ENCODE measurements around the gene RBPJL. TPM values are rescaled to one million over a fixed set of nuclear protein-coding genes. Genes with fewer than 3 reads are reported as not detected.
"Not testable (repeated sequence)": the region's sequence is repeated elsewhere in the genome, so short reads cannot be mapped to it uniquely, and the experiment has no call there.

Gene RBPJL
- total RNA-seq, 1 donor from 2014 or later: not detected

- Mint-ChIP-seq H3K4me1 (peaks cover 61% of the 10 kb centered on the region), H3K27ac (peak overlapping the region; percentile 76), H3K4me3 (peak overlapping the region; percentile 92), H3K36me3 (ENCODE audit: low read depth) (peaks cover 37% of the 10 kb centered on the region), H3K9me3 (no peaks in the 10 kb centered on the region), H3K27me3 (no peaks in the 10 kb centered on the region)
- DNase-seq: no peak
- intact Hi-C loops (cut with micrococcal nuclease): no loop called here
Measured at GRCh38 chr20:45346851-45347250, 40.2 kb downstream of the RBPJL start.

- intact Hi-C loops (cut with micrococcal nuclease): no loop called here
- no peaks in the 10 kb centered on the region for H3K9me3 Mint-ChIP-seq
- DNase-seq: no peak
- peak overlapping the region; percentile 86 for H3K27ac Mint-ChIP-seq
- peaks cover 35% of the 10 kb centered on the region for H3K36me3 Mint-ChIP-seq (ENCODE audit: low read depth)
- H3K4me1 Mint-ChIP-seq: peaks cover 57% of the 10 kb centered on the region
- no peaks in the 10 kb centered on the region for H3K27me3 Mint-ChIP-seq
- H3K4me3 Mint-ChIP-seq: peak overlapping the region; percentile 92
Measured at GRCh38 chr20:45347297-45347935, 40.8 kb downstream of the RBPJL start.

- peak; percentile 91 for DNase-seq
- no peaks in the 10 kb centered on the region for H3K9me3 Mint-ChIP-seq
- intact Hi-C loops (cut with micrococcal nuclease): loop anchor here (1.0 kb wide), 1 partner anchor 15 kb away; the partner anchor contains the start of gene SYS1
- H3K27me3 Mint-ChIP-seq: no peaks in the 10 kb centered on the region
- H3K4me1 Mint-ChIP-seq: peaks cover 55% of the 10 kb centered on the region
- H3K4me3 Mint-ChIP-seq: peak within 1 kb of the TSS; percentile 92
- H3K27ac Mint-ChIP-seq: peak within 1 kb of the TSS; percentile 88
- H3K36me3 Mint-ChIP-seq (ENCODE audit: low read depth): peaks cover 35% of the 10 kb centered on the region
Measured at GRCh38 chr20:45347936-45348778, 41.5 kb downstream of the RBPJL start, which contains the start of gene SDC4. TSS of gene SDC4 (minus strand) at chr20:45348424. CDS start at chr20:45348384, 40 bp downstream.

GRCh38 chr20:45350217-45350616 lies 43.6 kb downstream of the RBPJL start:
- intact Hi-C loops (cut with micrococcal nuclease): no loop called here
- Mint-ChIP-seq H3K9me3 (no peaks in the 10 kb centered on the region), H3K27ac (no peak overlapping the region), H3K36me3 (ENCODE audit: low read depth) (peaks cover 20% of the 10 kb centered on the region), H3K27me3 (no peaks in the 10 kb centered on the region), H3K4me1 (peaks cover 56% of the 10 kb centered on the region), H3K4me3 (no peak overlapping the region)
- no peak for DNase-seq

- H3K4me1 Mint-ChIP-seq: peaks cover 56% of the 10 kb centered on the region
- H3K9me3 Mint-ChIP-seq; DNase-seq; intact Hi-C loops (cut with micrococcal nuclease); H3K4me3 Mint-ChIP-seq; H3K27me3 Mint-ChIP-seq; H3K27ac Mint-ChIP-seq: not testable (repeated sequence)
- H3K36me3 Mint-ChIP-seq (ENCODE audit: low read depth): peaks cover 15% of the 10 kb centered on the region
Measured at GRCh38 chr20:45350795-45351194, 44.2 kb downstream of the RBPJL start.

GRCh38 chr20:45352729-45353128 lies 46.1 kb downstream of the RBPJL start:
- no peak overlapping the region for H3K4me3 Mint-ChIP-seq
- H3K27ac Mint-ChIP-seq: no peak overlapping the region
- no peaks in the 10 kb centered on the region for H3K9me3 Mint-ChIP-seq
- peaks cover 51% of the 10 kb centered on the region for H3K4me1 Mint-ChIP-seq
- DNase-seq: no peak
- H3K27me3 Mint-ChIP-seq: no peaks in the 10 kb centered on the region
- H3K36me3 Mint-ChIP-seq (ENCODE audit: low read depth): peaks cover 1% of the 10 kb centered on the region
- intact Hi-C loops (cut with micrococcal nuclease): no loop called here

- no peak for DNase-seq
- H3K27me3 Mint-ChIP-seq: no peaks in the 10 kb centered on the region
- intact Hi-C loops (cut with micrococcal nuclease): loop anchor here (2.0 kb wide), 3 partner anchors 35 to 399 kb away; no protein-coding TSS in a partner anchor
- H3K27ac Mint-ChIP-seq: peak overlapping the region; percentile 96
- peaks cover 56% of the 10 kb centered on the region for H3K4me1 Mint-ChIP-seq
- no peaks in the 10 kb centered on the region for H3K36me3 Mint-ChIP-seq (ENCODE audit: low read depth)
- peak overlapping the region; percentile 82 for H3K4me3 Mint-ChIP-seq
- H3K9me3 Mint-ChIP-seq: no peaks in the 10 kb centered on the region
Measured at GRCh38 chr20:45353746-45354145, 47.1 kb downstream of the RBPJL start.

- intact Hi-C loops (cut with micrococcal nuclease): loop anchor here (2.0 to 5.0 kb wide), 4 partner anchors 36 to 438 kb away; partner anchors contain the start of genes DNTTIP1 and WFDC3
- DNase-seq: no peak
- Mint-ChIP-seq H3K36me3 (ENCODE audit: low read depth) (no peaks in the 10 kb centered on the region), H3K27ac (peak overlapping the region; percentile 96), H3K4me3 (peak overlapping the region; percentile 82), H3K27me3 (no peaks in the 10 kb centered on the region), H3K9me3 (no peaks in the 10 kb centered on the region), H3K4me1 (peaks cover 59% of the 10 kb centered on the region)
Measured at GRCh38 chr20:45354423-45355208, 48.0 kb downstream of the RBPJL start.

GRCh38 chr20:45355209-45356084 lies 48.8 kb downstream of the RBPJL start:
- H3K27ac Mint-ChIP-seq: peak overlapping the region; percentile 96
- H3K27me3 Mint-ChIP-seq: no peaks in the 10 kb centered on the region
- no peaks in the 10 kb centered on the region for H3K36me3 Mint-ChIP-seq (ENCODE audit: low read depth)
- DNase-seq: peak; percentile 76
- no peaks in the 10 kb centered on the region for H3K9me3 Mint-ChIP-seq
- intact Hi-C loops (cut with micrococcal nuclease): loop anchor here (2.0 to 5.0 kb wide), 4 partner anchors 37 to 437 kb away; partner anchors contain the start of genes DNTTIP1 and WFDC3
- peak overlapping the region; percentile 82 for H3K4me3 Mint-ChIP-seq
- peaks cover 57% of the 10 kb centered on the region for H3K4me1 Mint-ChIP-seq

- H3K9me3 Mint-ChIP-seq: no peaks in the 10 kb centered on the region
- DNase-seq: no peak
- H3K27ac Mint-ChIP-seq: peak overlapping the region; percentile 58
- intact Hi-C loops (cut with micrococcal nuclease): loop anchor here (5.0 kb wide), 1 partner anchor 434 kb away; the partner anchor contains the start of genes DNTTIP1 and WFDC3
- H3K27me3 Mint-ChIP-seq: no peaks in the 10 kb centered on the region
- peaks cover 6% of the 10 kb centered on the region for H3K36me3 Mint-ChIP-seq (ENCODE audit: low read depth)
- H3K4me3 Mint-ChIP-seq: no peak overlapping the region
- peaks cover 60% of the 10 kb centered on the region for H3K4me1 Mint-ChIP-seq
Measured at GRCh38 chr20:45358282-45359068, 51.8 kb downstream of the RBPJL start.

GRCh38 chr20:45359069-45359405 lies 52.4 kb downstream of the RBPJL start:
- H3K4me3 Mint-ChIP-seq: no peak overlapping the region
- no peak for DNase-seq
- peaks cover 59% of the 10 kb centered on the region for H3K4me1 Mint-ChIP-seq
- intact Hi-C loops (cut with micrococcal nuclease): loop anchor here (5.0 kb wide), 1 partner anchor 433 kb away; the partner anchor contains the start of genes DNTTIP1 and WFDC3
- H3K9me3 Mint-ChIP-seq: no peaks in the 10 kb centered on the region
- no peak overlapping the region for H3K27ac Mint-ChIP-seq
- peaks cover 6% of the 10 kb centered on the region for H3K36me3 Mint-ChIP-seq (ENCODE audit: low read depth)
- H3K27me3 Mint-ChIP-seq: no peaks in the 10 kb centered on the region
